ENCODE measurements around the gene SLC39A11. TPM values are rescaled to one million over a fixed set of nuclear protein-coding genes. Genes with fewer than 3 reads are reported as not detected.

The SLC39A11 gene
- total RNA-seq, 2 donors from 2014 or later: 27.8 to 39.6 TPM

GRCh38 chr17:72656130-72656763, 436.2 kb downstream of the SLC39A11 start:
- WGBS, 2 donors: 87 to 95% methylated on average over 14 of the region's 14 CpGs
- Histone ChIP-seq H3K27ac (no peak overlapping the region), H3K4me3 (no peak overlapping the region), H3K27me3 (no peaks in the 10 kb centered on the region), H3K36me3 (replicated peaks in 1 of 2; ENCODE audit: insufficient read depth in 1 of 2, low read depth in 2 of 2) (no peaks in the 10 kb centered on the region), H3K4me1 (peaks cover 4% of the 10 kb centered on the region), H3K9me3 (no peaks in the 10 kb centered on the region)
- TF ChIP-seq POLR2A (IDR thresholded peaks at IDR 0.05): no peak
- TF ChIP-seq, protein P1, sequence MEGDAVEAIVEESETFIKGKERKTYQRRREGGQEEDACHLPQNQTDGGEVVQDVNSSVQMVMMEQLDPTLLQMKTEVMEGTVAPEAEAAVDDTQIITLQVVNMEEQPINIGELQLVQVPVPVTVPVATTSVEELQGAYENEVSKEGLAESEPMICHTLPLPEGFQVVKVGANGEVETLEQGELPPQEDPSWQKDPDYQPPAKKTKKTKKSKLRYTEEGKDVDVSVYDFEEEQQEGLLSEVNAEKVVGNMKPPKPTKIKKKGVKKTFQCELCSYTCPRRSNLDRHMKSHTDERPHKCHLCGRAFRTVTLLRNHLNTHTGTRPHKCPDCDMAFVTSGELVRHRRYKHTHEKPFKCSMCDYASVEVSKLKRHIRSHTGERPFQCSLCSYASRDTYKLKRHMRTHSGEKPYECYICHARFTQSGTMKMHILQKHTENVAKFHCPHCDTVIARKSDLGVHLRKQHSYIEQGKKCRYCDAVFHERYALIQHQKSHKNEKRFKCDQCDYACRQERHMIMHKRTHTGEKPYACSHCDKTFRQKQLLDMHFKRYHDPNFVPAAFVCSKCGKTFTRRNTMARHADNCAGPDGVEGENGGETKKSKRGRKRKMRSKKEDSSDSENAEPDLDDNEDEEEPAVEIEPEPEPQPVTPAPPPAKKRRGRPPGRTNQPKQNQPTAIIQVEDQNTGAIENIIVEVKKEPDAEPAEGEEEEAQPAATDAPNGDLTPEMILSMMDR (IDR thresholded peaks at IDR 0.05): no peak
- ATAC-seq: no peak
- intact Hi-C loops (cut with DNase I): no loop called here
- no peak for DNase-seq

- no peak for ATAC-seq
- no peaks in the 10 kb centered on the region for H3K27me3 ChIP-seq
- no peaks in the 10 kb centered on the region for H3K4me1 ChIP-seq
- H3K27ac ChIP-seq: no peak overlapping the region
- no peak for DNase-seq
- 92 to 94% methylated on average over 10 to 12 of the region's 12 CpGs for WGBS, 2 donors
- H3K9me3 ChIP-seq: no peaks in the 10 kb centered on the region
- H3K4me3 ChIP-seq: no peak overlapping the region
- no peaks in the 10 kb centered on the region for H3K36me3 ChIP-seq (replicated peaks in 1 of 2; ENCODE audit: insufficient read depth in 1 of 2, low read depth in 2 of 2)
- no peak for TF ChIP-seq POLR2A (IDR thresholded peaks at IDR 0.05)
- TF ChIP-seq, protein P1 (IDR thresholded peaks at IDR 0.05): no peak
- intact Hi-C loops (cut with DNase I): no loop called here
These were observed 437.8 kb downstream of the SLC39A11 start for GRCh38 chr17:72654706-72655105.

DNA sequence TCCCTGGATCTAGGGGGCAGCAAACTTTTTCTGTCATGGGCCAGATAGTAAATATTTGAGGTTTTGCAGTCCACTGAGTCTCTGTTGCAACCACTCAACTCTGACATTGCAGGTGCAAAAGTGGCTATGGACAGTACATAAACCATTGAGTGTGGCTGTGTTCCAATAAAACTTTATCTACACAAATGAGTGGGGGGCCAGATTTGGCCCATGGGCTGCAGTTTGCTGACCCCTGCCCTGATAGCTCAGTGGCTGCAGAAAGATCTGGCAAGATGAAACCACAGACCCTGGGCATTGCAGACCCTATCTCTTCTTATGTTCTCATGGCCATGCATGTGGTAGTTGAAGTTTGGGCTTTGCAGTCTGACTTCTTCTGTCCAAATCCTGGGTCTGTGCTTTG, 440.5 kb downstream of the SLC39A11 start:
- intact Hi-C loops (cut with DNase I): no loop called here
- H3K4me3 ChIP-seq: no peak overlapping the region

GRCh38 chr17:72648702-72649101, 443.8 kb downstream of the SLC39A11 start:
- H3K27ac ChIP-seq: no peak overlapping the region
- no peaks in the 10 kb centered on the region for H3K9me3 ChIP-seq
- H3K4me1 ChIP-seq: no peaks in the 10 kb centered on the region
- ATAC-seq (no peak), DNase-seq (no peak)
- TF ChIP-seq, protein P1 (IDR thresholded peaks at IDR 0.05): no peak
- TF ChIP-seq POLR2A (IDR thresholded peaks at IDR 0.05): no peak
- no peaks in the 10 kb centered on the region for H3K36me3 ChIP-seq (replicated peaks in 1 of 2; ENCODE audit: insufficient read depth in 1 of 2, low read depth in 2 of 2)
- no peaks in the 10 kb centered on the region for H3K27me3 ChIP-seq
- intact Hi-C loops (cut with DNase I): no loop called here
- WGBS, 2 donors: 92 to 95% methylated on average over 7 to 11 of the region's 11 CpGs
- H3K4me3 ChIP-seq: no peak overlapping the region

More for the DNA sequence above, 440.5 kb downstream of the SLC39A11 start:
- H3K4me1 ChIP-seq: no peaks in the 10 kb centered on the region
- no peak for TF ChIP-seq POLR2A (IDR thresholded peaks at IDR 0.05)
- TF ChIP-seq, protein P1 (IDR thresholded peaks at IDR 0.05): no peak
- no peak overlapping the region for H3K27ac ChIP-seq
- no peaks in the 10 kb centered on the region for H3K36me3 ChIP-seq (replicated peaks in 1 of 2; ENCODE audit: insufficient read depth in 1 of 2, low read depth in 2 of 2)
- no peaks in the 10 kb centered on the region for H3K27me3 ChIP-seq
- no peak for DNase-seq
- H3K9me3 ChIP-seq: no peaks in the 10 kb centered on the region
- no peak for ATAC-seq

DNA sequence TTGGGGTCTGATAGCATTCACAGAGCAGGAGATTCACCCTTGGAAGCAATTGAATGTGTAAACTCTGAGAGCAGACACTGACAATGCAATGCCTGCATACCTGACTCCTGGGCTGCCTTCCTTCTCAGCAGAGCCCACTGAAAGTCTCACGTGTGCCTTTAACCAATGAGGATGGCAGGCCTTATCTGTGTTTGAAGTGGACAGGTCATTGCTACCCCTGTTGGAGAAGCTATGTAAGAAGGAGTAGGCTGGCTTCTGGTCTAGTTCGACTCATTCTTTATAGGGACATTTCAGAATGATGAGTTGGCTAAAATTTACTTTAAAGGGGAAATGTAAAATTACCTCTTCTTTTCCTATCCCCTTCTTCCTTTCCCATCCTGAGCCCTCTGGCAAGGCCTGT, 446.3 kb downstream of the SLC39A11 start:
- no peak overlapping the region for H3K4me3 ChIP-seq
- DNase-seq (no peak), ATAC-seq (no peak)
- H3K27ac ChIP-seq: no peak overlapping the region
- no peaks in the 10 kb centered on the region for H3K9me3 ChIP-seq
- H3K36me3 ChIP-seq (replicated peaks in 1 of 2; ENCODE audit: insufficient read depth in 1 of 2, low read depth in 2 of 2): no peaks in the 10 kb centered on the region
- no peaks in the 10 kb centered on the region for H3K27me3 ChIP-seq
- intact Hi-C loops (cut with DNase I): no loop called here
- TF ChIP-seq, protein P1 (IDR thresholded peaks at IDR 0.05): no peak
- no peak for TF ChIP-seq POLR2A (IDR thresholded peaks at IDR 0.05)
- H3K4me1 ChIP-seq: peaks cover 2% of the 10 kb centered on the region
- 62 to 69% methylated on average over 2 of the region's 2 CpGs for WGBS, 2 donors

All from body of pancreas (tissue), 4 donors.